Measurements from ENCODE around the gene NFATC1.

GRCh38 chr18:79496237-79496977 is 100.7 kb downstream of the NFATC1 start:
- TF ChIP-seq CSRNP3 (CRISPR knock-in tag; IDR thresholded peaks at IDR 0.05): no peak
- TF ChIP-seq ESRRG (CRISPR knock-in tag; IDR thresholded peaks at IDR 0.05): no peak
- no peak for TF ChIP-seq ISL1 (CRISPR knock-in tag; IDR thresholded peaks at IDR 0.05)
- no peak for TF ChIP-seq CREB5 (CRISPR knock-in tag; IDR thresholded peaks at IDR 0.05; ENCODE audit: low read depth)
- no peak for TF ChIP-seq ZC3H10 (CRISPR knock-in tag; IDR thresholded peaks at IDR 0.05)
- no peak for TF ChIP-seq TOX (CRISPR knock-in tag; IDR thresholded peaks at IDR 0.05; ENCODE audit: borderline replicate concordance)
- TF ChIP-seq ZNF8 (CRISPR knock-in tag; IDR thresholded peaks at IDR 0.05): no peak
- no peak for TF ChIP-seq ARNTL (CRISPR knock-in tag; IDR thresholded peaks at IDR 0.05; ENCODE audit: borderline replicate concordance, low read depth)
- no peak for TF ChIP-seq RARB (CRISPR knock-in tag; IDR thresholded peaks at IDR 0.05)
- no peak for TF ChIP-seq PATZ1 (CRISPR knock-in tag; IDR thresholded peaks at IDR 0.05; ENCODE audit: borderline replicate concordance)
- no peak for TF ChIP-seq ZFP3 (CRISPR knock-in tag; IDR thresholded peaks at IDR 0.05)
- TF ChIP-seq PPARA (CRISPR knock-in tag; IDR thresholded peaks at IDR 0.05; ENCODE audit: borderline replicate concordance): no peak
- no peak for TF ChIP-seq CSDC2 (CRISPR knock-in tag; IDR thresholded peaks at IDR 0.05)
- TF ChIP-seq ZFP30 (CRISPR knock-in tag; IDR thresholded peaks at IDR 0.05): no peak
